Ectodermal cell (in vitro differentiated cells): ENCODE measurements around the gene IRAK1BP1.
"Not testable (repeated sequence)": the region's sequence is repeated elsewhere in the genome, so short reads cannot be mapped to it uniquely, and the experiment has no call there.

Source experiments
- H3K27ac ChIP-seq: 2 replicates; pipeline ENCODE4 v1.7.0; 2013; ENCODE audit warnings: mild to moderate bottlenecking, low read depth, low read length; ENCODE audit not compliant: insufficient read depth, poor library complexity, severe bottlenecking
- H3K27me3 ChIP-seq: 2 replicates; pipeline ENCODE4 v1.7.0; 2013; ENCODE audit warnings: mild to moderate bottlenecking, low read length; ENCODE audit not compliant: insufficient read depth, control insufficient read depth, poor library complexity, severe bottlenecking
- H3K36me3 ChIP-seq: one replicate; pipeline ENCODE4 v1.7.0; 2013; ENCODE audit warnings: low read length; ENCODE audit not compliant: control insufficient read depth, insufficient read depth
- H3K4me1 ChIP-seq: one replicate; pipeline ENCODE4 v1.7.0; 2013; ENCODE audit warnings: low read length; ENCODE audit not compliant: control insufficient read depth, insufficient read depth
- H3K4me3 ChIP-seq: 2 replicates; pipeline ENCODE4 v1.7.0; 2013; ENCODE audit warnings: low read depth, low read length, control low read depth; ENCODE audit not compliant: insufficient read depth
- H3K9me3 ChIP-seq: 2 replicates; pipeline ENCODE4 v1.7.0; 2013; ENCODE audit warnings: mild to moderate bottlenecking, low read length, moderate library complexity; ENCODE audit not compliant: control insufficient read depth
- WGBS, 2 experiments: methylation state at CpG; one replicate each; pipeline ENCODE4 v1.1.7; 2013; ENCODE audit warnings: missing lambda C conversion rate in 2 of 2; 5-methylcytosine and 5-hydroxymethylcytosine counted together

The IRAK1BP1 gene

GRCh38 chr6:78917788-78918187 lies 50.4 kb downstream of the IRAK1BP1 start:
- Histone ChIP-seq H3K36me3 (no peaks in the 10 kb centered on the region), H3K27ac (no peak overlapping the region), H3K9me3 (no peaks in the 10 kb centered on the region), H3K4me3 (no peak overlapping the region), H3K27me3 (no peaks in the 10 kb centered on the region), H3K4me1 (no peaks in the 10 kb centered on the region)
- WGBS, 2 experiments, result 83 to 93% methylated on average over 1 of the region's 1 CpG

GRCh38 chr6:78921168-78921567 lies 53.8 kb downstream of the IRAK1BP1 start:
- not testable (repeated sequence) for H3K4me1 ChIP-seq, H3K36me3 ChIP-seq, H3K27ac ChIP-seq, H3K9me3 ChIP-seq, H3K27me3 ChIP-seq, H3K4me3 ChIP-seq
- 89 to 94% methylated on average over 10 of the region's 10 CpGs for whole genome bisulfite sequencing, 2 experiments

GRCh38 chr6:78925317-78925716 lies 58.0 kb downstream of the IRAK1BP1 start:
- H3K27me3 ChIP-seq, result no peaks in the 10 kb centered on the region
- H3K4me3 ChIP-seq, result no peak overlapping the region
- 84 to 91% methylated on average over 3 of the region's 3 CpGs for WGBS, 2 experiments

GRCh38 chr6:78935553-78935952 lies 68.2 kb downstream of the IRAK1BP1 start:
- Histone ChIP-seq H3K9me3 (no peaks in the 10 kb centered on the region), H3K4me3 (no peak overlapping the region), H3K27ac (no peak overlapping the region), H3K36me3 (peaks cover 4% of the 10 kb centered on the region), H3K4me1 (no peaks in the 10 kb centered on the region), H3K27me3 (no peaks in the 10 kb centered on the region)
- WGBS, 2 experiments, result 94 to 100% methylated on average over 1 of the region's 2 CpGs

More at GRCh38 chr6:78925317-78925716, 58.0 kb downstream of the IRAK1BP1 start:
- Histone ChIP-seq H3K27ac (no peak overlapping the region), H3K36me3 (no peaks in the 10 kb centered on the region), H3K9me3 (no peaks in the 10 kb centered on the region), H3K4me1 (no peaks in the 10 kb centered on the region)

- WGBS, 2 experiments, result 100% methylated on average over 1 to 2 of the region's 2 CpGs
- no peak overlapping the region for H3K27ac ChIP-seq
- no peaks in the 10 kb centered on the region for H3K27me3 ChIP-seq
- H3K9me3 ChIP-seq, result no peaks in the 10 kb centered on the region
- H3K4me3 ChIP-seq, result no peak overlapping the region
- H3K4me1 ChIP-seq, result no peaks in the 10 kb centered on the region
- H3K36me3 ChIP-seq, result peaks cover 12% of the 10 kb centered on the region
These were observed 69.2 kb downstream of the IRAK1BP1 start for GRCh38 chr6:78936515-78936914.

GRCh38 chr6:78942446-78942845 lies 75.1 kb downstream of the IRAK1BP1 start:
- 85 to 100% methylated on average over 1 of the region's 1 CpG for WGBS, 2 experiments
- Histone ChIP-seq H3K36me3 (peaks cover 50% of the 10 kb centered on the region), H3K27me3 (no peaks in the 10 kb centered on the region)

GRCh38 chr6:78947529-78947928 lies 80.2 kb downstream of the IRAK1BP1 start:
- Histone ChIP-seq H3K9me3 (peaks cover 2% of the 10 kb centered on the region), H3K27ac (no peak overlapping the region), H3K4me1 (no peaks in the 10 kb centered on the region), H3K27me3 (no peaks in the 10 kb centered on the region), H3K4me3 (no peak overlapping the region), H3K36me3 (peaks cover 64% of the 10 kb centered on the region)
- 94 to 100% methylated on average over 1 to 2 of the region's 2 CpGs for WGBS, 2 experiments

More at GRCh38 chr6:78942446-78942845, 75.1 kb downstream of the IRAK1BP1 start:
- H3K9me3 ChIP-seq, result no peaks in the 10 kb centered on the region
- no peaks in the 10 kb centered on the region for H3K4me1 ChIP-seq
- no peak overlapping the region for H3K4me3 ChIP-seq
- no peak overlapping the region for H3K27ac ChIP-seq

- 94 to 100% methylated on average over 1 to 2 of the region's 2 CpGs for WGBS, 2 experiments
- no peak overlapping the region for H3K4me3 ChIP-seq
- no peak overlapping the region for H3K27ac ChIP-seq
- no peaks in the 10 kb centered on the region for H3K4me1 ChIP-seq
- H3K27me3 ChIP-seq, result no peaks in the 10 kb centered on the region
- peaks cover 2% of the 10 kb centered on the region for H3K9me3 ChIP-seq
- peaks cover 64% of the 10 kb centered on the region for H3K36me3 ChIP-seq
These were observed 80.6 kb downstream of the IRAK1BP1 start for GRCh38 chr6:78947962-78948361.

GRCh38 chr6:78948785-78949184 lies 81.4 kb downstream of the IRAK1BP1 start:
- Histone ChIP-seq H3K36me3 (peaks cover 66% of the 10 kb centered on the region), H3K4me3 (no peak overlapping the region), H3K9me3 (peaks cover 2% of the 10 kb centered on the region), H3K27me3 (no peaks in the 10 kb centered on the region), H3K27ac (no peak overlapping the region), H3K4me1 (no peaks in the 10 kb centered on the region)
- 97 to 100% methylated on average over 1 to 3 of the region's 3 CpGs for WGBS, 2 experiments

- Histone ChIP-seq H3K4me3 (no peak overlapping the region), H3K4me1 (no peaks in the 10 kb centered on the region), H3K27me3 (no peaks in the 10 kb centered on the region), H3K9me3 (peaks cover 2% of the 10 kb centered on the region), H3K36me3 (peaks cover 59% of the 10 kb centered on the region), H3K27ac (no peak overlapping the region)
- 86 to 100% methylated on average over 1 of the region's 1 CpG for whole genome bisulfite sequencing, 2 experiments
These were observed 85.0 kb downstream of the IRAK1BP1 start for GRCh38 chr6:78952362-78952761.
